Measurements from ENCODE around the gene TOR3A.

The TOR3A gene

GRCh38 chr1:179066471-179066870 is 15.4 kb upstream of the TOR3A start:
- no peak for DNase-seq (ENCODE audit: low read depth, low spot score)

GRCh38 chr1:179077396-179077795 is 4.5 kb upstream of the TOR3A start:
- DNase-seq (ENCODE audit: low read depth, low spot score): no peak

GRCh38 chr1:179079113-179079761 is 2.6 kb upstream of the TOR3A start:
- DNase-seq (ENCODE audit: low read depth, low spot score): no peak

- DNase-seq (ENCODE audit: low read depth, low spot score): no peak
Measured at GRCh38 chr1:179080866-179081686, 794 bp upstream of the TOR3A start.

- no peak for DNase-seq (ENCODE audit: low read depth, low spot score)
Measured at GRCh38 chr1:179082333-179082998, 596 bp downstream of the TOR3A start.

- no peak for DNase-seq (ENCODE audit: low read depth, low spot score)
Measured at GRCh38 chr1:179082999-179083335, 1.1 kb downstream of the TOR3A start.

- no peak for DNase-seq (ENCODE audit: low read depth, low spot score)
Measured at GRCh38 chr1:179083533-179083932, 1.7 kb downstream of the TOR3A start.

- DNase-seq (ENCODE audit: low read depth, low spot score): no peak
Measured at GRCh38 chr1:179087665-179088064, 5.8 kb downstream of the TOR3A start.

- DNase-seq (ENCODE audit: low read depth, low spot score): no peak
Measured at GRCh38 chr1:179089827-179090482, 8.1 kb downstream of the TOR3A start.

- no peak for DNase-seq (ENCODE audit: low read depth, low spot score)
Measured at GRCh38 chr1:179090522-179090921, 8.7 kb downstream of the TOR3A start.

- no peak for DNase-seq (ENCODE audit: low read depth, low spot score)
Measured at GRCh38 chr1:179090923-179091322, 9.1 kb downstream of the TOR3A start.

GRCh38 chr1:179091691-179092165 is 9.9 kb downstream of the TOR3A start:
- DNase-seq (ENCODE audit: low read depth, low spot score): no peak

- no peak for DNase-seq (ENCODE audit: low read depth, low spot score)
Measured at GRCh38 chr1:179092896-179093461, 11.1 kb downstream of the TOR3A start.

GRCh38 chr1:179094818-179095217 is 12.9 kb downstream of the TOR3A start:
- DNase-seq (ENCODE audit: low read depth, low spot score): no peak

- DNase-seq (ENCODE audit: low read depth, low spot score): no peak
Measured at GRCh38 chr1:179095377-179095776, 13.5 kb downstream of the TOR3A start.

- DNase-seq (ENCODE audit: low read depth, low spot score): no peak
Measured at GRCh38 chr1:179095924-179096323, 14.1 kb downstream of the TOR3A start.

- DNase-seq (ENCODE audit: low read depth, low spot score): no peak
Measured at GRCh38 chr1:179099891-179100290, 18.0 kb downstream of the TOR3A start.

GRCh38 chr1:179101566-179101965 is 19.7 kb downstream of the TOR3A start:
- no peak for DNase-seq (ENCODE audit: low read depth, low spot score)

GRCh38 chr1:179103999-179104398 is 22.1 kb downstream of the TOR3A start:
- no peak for DNase-seq (ENCODE audit: low read depth, low spot score)

GRCh38 chr1:179104611-179105250 is 22.9 kb downstream of the TOR3A start:
- no peak for DNase-seq (ENCODE audit: low read depth, low spot score)

- DNase-seq (ENCODE audit: low read depth, low spot score): no peak
Measured at GRCh38 chr1:179105393-179105792, 23.5 kb downstream of the TOR3A start.
